ENCODE measurements around the gene PSTPIP1.

DNA sequence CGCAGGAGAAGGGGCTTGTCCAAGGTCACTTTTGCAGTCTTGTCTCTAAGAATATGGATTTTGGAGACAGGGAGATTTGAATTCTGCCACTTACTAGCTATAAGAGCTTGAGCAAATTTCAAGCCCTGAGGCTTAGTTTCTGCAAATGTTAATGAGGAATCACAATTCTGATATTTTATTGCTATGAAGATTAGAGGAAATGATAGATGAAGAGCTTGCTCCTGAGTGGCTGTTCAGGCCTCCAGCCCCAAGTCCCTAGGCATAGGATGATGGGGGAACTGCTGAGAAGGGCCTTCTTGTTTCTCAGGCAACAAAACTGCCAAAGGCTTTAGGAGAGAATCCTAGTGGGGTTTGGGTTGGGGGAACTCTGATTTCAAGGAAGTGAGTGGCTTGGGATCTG is 18.8 kb upstream of the PSTPIP1 start:
- TF ChIP-seq, protein P1, sequence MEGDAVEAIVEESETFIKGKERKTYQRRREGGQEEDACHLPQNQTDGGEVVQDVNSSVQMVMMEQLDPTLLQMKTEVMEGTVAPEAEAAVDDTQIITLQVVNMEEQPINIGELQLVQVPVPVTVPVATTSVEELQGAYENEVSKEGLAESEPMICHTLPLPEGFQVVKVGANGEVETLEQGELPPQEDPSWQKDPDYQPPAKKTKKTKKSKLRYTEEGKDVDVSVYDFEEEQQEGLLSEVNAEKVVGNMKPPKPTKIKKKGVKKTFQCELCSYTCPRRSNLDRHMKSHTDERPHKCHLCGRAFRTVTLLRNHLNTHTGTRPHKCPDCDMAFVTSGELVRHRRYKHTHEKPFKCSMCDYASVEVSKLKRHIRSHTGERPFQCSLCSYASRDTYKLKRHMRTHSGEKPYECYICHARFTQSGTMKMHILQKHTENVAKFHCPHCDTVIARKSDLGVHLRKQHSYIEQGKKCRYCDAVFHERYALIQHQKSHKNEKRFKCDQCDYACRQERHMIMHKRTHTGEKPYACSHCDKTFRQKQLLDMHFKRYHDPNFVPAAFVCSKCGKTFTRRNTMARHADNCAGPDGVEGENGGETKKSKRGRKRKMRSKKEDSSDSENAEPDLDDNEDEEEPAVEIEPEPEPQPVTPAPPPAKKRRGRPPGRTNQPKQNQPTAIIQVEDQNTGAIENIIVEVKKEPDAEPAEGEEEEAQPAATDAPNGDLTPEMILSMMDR (IDR thresholded peaks at IDR 0.05) = no peak
- TF ChIP-seq ZFX (IDR thresholded peaks at IDR 0.05; ENCODE audit: borderline replicate concordance) = no peak
